ENCODE data around the gene USP34.

Gene USP34

GRCh38 chr2:61181382-61182058 is 289.4 kb downstream of the USP34 start:
- no peak for TF ChIP-seq CTCF (IDR thresholded peaks at IDR 0.05; ENCODE audit: unreplicated experiment in 3 of 3)
- H3K36me3 Mint-ChIP-seq (ENCODE audit: low read depth), result peaks cover 60% of the 10 kb centered on the region
- peaks cover 60% of the 10 kb centered on the region for H3K4me1 Mint-ChIP-seq
- H3K4me3 Mint-ChIP-seq, result peak overlapping the region; percentile 41 to 81 (median 74)
- no peaks in the 10 kb centered on the region for H3K9me3 Mint-ChIP-seq
- no peaks in the 10 kb centered on the region for H3K27me3 Mint-ChIP-seq (ENCODE audit: low read depth)
- H3K27ac Mint-ChIP-seq, result peak overlapping the region; percentile 67 to 90 (median 69)

- Mint-ChIP-seq H3K27me3 (ENCODE audit: low read depth) (peaks cover under 1% of the 10 kb centered on the region), H3K27ac (peak overlapping the region; percentile 60 to 98 (median 69)), H3K4me1 (peaks cover 64% of the 10 kb centered on the region), H3K36me3 (ENCODE audit: low read depth) (peaks cover 52% of the 10 kb centered on the region), H3K4me3 (peak overlapping the region; percentile 84 to 90 (median 90)), H3K9me3 (no peaks in the 10 kb centered on the region)
- TF ChIP-seq CTCF (IDR thresholded peaks at IDR 0.05; ENCODE audit: unreplicated experiment in 3 of 3), result no peak
Observed at GRCh38 chr2:61180686-61181085, 290.2 kb downstream of the USP34 start.

- Mint-ChIP-seq H3K27ac (peak overlapping the region; percentile 60 to 98 (median 69)), H3K27me3 (ENCODE audit: low read depth) (peaks cover 7% of the 10 kb centered on the region), H3K9me3 (no peaks in the 10 kb centered on the region), H3K4me1 (peaks cover 63% of the 10 kb centered on the region), H3K36me3 (ENCODE audit: low read depth) (peaks cover 45% of the 10 kb centered on the region), H3K4me3 (peak overlapping the region; percentile 84 to 90 (median 90))
- no peak for TF ChIP-seq CTCF (IDR thresholded peaks at IDR 0.05; ENCODE audit: unreplicated experiment in 3 of 3)
Observed at GRCh38 chr2:61179701-61180639, 290.9 kb downstream of the USP34 start.

GRCh38 chr2:61178603-61179545 is 292.0 kb downstream of the USP34 start:
- Mint-ChIP-seq H3K4me3 (peak overlapping the region; percentile 84 to 90 (median 90)), H3K27me3 (ENCODE audit: low read depth) (peaks cover 7% of the 10 kb centered on the region), H3K36me3 (ENCODE audit: low read depth) (peaks cover 37% of the 10 kb centered on the region), H3K9me3 (no peaks in the 10 kb centered on the region), H3K27ac (peak overlapping the region; percentile 69 to 98 (median 92)), H3K4me1 (peaks cover 59% of the 10 kb centered on the region)
- no peak for TF ChIP-seq CTCF (IDR thresholded peaks at IDR 0.05; ENCODE audit: unreplicated experiment in 3 of 3)

GRCh38 chr2:61177727-61178549 is 292.9 kb downstream of the USP34 start:
- Mint-ChIP-seq H3K27ac (peak overlapping the region; percentile 69 to 98 (median 92)), H3K36me3 (ENCODE audit: low read depth) (peaks cover 28% of the 10 kb centered on the region), H3K9me3 (no peaks in the 10 kb centered on the region), H3K27me3 (ENCODE audit: low read depth) (peaks cover 7% of the 10 kb centered on the region), H3K4me3 (peak overlapping the region; percentile 84 to 90 (median 90)), H3K4me1 (peaks cover 54% of the 10 kb centered on the region)
- TF ChIP-seq CTCF (IDR thresholded peaks at IDR 0.05; ENCODE audit: unreplicated experiment in 3 of 3), result no peak
